Putamen (tissue), 1 donor: ENCODE measurements around the gene FBLN1.
"Not testable (repeated sequence)": the region's sequence is repeated elsewhere in the genome, so short reads cannot be mapped to it uniquely, and the experiment has no call there.

Experiments
- DNase-seq: peaks from one replicate; pipeline ENCODE4 v3.0.0-alpha.2; 2016; ENCODE audit warnings: low spot score

FBLN1 gene

DNA sequence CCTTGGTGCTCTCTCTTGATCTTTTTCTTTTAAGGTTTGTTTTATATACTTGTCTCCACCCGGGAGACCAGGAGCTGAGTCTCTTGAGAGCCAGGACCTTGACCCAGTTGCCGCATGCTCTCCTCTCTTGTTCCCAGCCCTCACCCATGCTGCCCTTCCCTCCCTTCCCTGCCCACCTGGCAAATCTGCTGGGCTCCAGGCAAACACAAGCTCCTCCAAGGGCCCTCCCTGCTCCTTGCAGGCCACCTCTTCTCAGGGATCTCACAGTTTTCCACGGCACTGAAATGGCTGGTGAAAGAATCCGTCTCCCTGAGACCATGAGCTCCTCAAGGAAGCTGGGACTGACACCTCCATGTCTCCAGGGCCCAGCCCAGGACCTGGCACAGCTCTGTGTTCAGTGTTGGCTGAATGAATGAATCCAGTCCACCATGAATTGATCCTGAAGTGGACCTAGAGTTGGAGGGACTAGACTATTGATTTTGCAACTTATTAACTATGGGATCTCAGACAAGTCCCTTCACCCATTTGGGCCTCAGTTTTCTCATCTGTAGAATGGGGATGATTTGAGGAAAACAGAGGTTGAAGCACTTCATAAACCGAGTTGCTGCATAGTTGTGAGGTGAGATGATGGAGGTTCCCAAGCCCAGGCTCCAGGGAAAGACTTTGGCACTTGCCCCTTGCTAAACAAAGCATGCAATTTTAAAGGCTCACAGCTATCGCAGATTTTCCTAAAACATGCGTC is 25.1 kb upstream of the FBLN1 start:
- no peak for DNase-seq

DNA sequence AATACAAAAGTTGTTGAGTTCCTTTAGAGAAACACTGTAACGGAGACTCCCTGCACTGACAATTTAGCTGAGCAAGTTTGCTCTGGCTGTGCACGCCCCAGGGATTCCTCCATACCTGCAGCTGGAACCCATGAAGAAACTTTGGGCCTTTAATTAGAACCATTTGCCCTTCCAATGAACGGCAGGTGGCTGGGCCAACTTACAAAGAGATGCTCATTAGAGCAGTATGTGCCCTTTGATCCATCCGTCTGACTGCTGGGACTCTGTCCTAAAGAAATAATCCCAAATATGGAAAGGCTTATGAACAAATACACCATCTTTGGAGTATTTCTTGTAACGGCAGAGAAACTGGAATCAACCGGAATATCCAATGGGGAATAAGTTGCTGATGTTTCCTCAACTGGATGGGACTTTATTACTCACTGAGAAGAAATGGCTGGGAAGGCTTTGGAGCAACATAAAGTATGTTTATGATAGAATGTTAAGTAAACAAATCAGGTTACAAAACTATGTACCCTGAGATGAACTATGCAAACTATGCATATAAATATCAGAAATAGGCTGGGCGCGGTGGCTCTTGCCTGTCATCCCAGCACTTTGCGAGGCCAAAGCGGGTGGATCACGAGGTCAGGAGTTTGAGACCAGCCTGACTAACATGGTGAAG is 24.4 kb upstream of the FBLN1 start:
- no peak for DNase-seq

DNA sequence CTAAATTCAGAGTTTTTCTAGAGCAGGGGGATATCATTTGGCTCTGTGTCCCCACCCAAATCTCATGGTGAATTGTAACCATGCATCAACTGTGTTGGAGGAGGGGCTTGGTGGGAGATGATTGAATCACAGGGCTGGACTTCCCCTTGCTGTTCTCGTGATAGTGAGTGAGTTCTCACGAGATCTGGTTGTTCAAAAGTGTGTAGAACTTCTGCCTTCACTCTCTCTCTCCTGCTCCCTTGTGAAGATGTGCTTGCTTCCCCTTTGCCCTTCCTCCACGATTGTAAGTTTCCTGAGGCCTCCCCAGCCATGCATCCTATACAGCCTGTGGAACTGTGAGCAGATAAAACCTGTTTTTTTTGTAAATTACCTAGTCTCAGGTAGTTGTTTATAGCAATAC is 22.0 kb upstream of the FBLN1 start:
- no peak for DNase-seq

DNA sequence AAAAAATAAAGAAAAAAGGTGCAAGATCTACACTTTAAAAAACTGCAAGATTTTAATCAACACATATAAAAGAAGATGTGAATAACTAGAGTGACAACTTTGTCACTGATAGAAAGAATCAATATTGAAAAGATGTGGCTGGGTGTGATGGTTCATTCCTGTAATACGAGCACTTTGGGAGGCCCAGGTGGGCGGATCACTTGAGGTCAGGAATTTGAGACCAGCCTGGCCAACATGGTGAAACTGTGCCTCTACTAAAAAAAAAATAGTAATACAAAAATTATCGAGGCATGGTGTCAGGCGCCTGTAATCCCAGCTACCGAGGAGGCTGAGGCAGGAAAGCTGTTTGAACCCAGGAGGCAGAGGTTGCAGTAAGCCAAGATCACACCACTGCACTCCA is 21.0 kb upstream of the FBLN1 start:
- DNase-seq, result no peak

DNA sequence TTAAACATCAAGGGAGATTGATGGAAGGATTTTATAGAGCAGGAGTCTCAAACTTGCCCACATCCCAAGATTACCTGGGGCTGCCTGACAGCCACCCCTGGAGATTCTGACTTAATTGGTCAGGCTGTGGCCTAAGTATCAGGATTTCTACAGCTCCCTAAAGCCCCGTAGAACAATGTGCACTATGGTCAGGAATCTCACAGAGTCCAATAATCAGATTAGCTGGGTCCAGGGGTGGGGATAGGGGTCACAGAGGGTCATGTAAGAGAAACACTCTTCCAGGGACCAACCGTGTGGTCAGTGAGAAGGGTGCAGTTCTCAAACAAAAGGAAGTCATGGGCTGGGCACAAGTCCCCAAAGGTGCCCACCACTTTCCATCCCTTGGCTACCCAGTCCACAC is 20.5 kb upstream of the FBLN1 start:
- no peak for DNase-seq

DNA sequence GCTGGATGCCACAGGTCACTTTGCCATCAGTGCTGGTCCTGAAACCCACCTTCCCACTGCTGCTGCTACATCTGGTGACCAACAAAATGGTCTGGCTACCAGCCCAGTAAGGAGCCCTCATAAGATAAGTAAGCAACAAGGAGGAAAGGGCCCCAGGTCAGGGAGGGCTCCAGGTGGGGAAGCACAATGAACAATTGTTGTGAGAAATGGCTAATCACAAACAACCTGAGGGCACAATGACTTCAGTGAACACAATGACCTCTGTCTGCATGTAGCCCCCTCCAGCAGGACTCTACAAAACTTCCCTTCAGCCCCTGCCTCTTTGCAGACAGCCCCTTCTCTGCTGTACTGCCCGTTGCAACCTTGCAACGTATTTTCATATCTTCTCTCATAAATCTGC is 19.4 kb upstream of the FBLN1 start:
- DNase-seq, result no peak

DNA sequence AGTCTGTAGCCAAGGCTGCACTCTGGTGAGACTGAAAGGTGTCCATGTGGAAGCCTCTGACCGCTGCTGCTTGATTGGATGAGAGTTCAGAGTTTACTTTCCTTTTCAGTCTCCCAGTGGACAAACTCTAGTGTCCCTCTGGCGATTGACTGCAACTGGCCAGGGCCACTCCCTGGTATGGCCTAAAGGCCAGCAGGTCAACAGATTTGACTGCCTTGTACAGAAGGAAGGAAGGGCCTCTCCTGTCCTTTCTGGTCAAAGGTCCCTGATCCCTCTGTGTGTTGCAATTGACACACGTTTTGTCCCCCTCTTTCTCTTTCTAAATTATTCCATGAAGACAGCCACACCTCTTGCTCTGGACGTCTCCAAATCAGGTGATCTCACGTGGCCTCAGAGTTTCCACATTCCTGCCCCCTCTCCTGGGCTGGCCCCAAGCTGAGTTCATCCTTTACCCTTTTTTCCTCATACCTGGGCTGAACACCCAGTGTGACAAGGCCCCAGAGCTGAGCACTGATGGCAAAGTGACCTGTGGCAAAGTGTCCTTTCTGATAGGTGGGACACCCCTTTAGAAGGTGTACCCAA is 18.7 kb upstream of the FBLN1 start:
- no peak for DNase-seq

DNA sequence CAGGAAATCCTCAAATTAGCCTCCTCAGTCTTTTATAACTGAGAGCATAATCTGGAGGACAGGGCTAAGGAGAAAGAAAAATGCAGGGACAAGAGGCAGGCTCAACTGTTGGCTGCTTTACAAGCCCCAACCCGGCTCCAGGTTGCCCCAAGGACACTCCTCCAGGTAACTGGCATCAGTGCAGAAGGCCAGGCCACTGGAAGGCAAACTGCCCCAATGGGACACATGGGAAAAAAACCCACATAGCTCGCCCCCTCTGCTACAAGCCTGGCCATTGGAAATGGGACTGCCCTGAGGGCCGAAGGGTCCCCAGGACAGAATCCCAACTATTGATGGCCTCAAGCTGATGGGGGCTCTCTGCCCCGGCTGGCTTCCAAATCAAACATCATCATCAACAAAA is 17.9 kb upstream of the FBLN1 start:
- no peak for DNase-seq

DNA sequence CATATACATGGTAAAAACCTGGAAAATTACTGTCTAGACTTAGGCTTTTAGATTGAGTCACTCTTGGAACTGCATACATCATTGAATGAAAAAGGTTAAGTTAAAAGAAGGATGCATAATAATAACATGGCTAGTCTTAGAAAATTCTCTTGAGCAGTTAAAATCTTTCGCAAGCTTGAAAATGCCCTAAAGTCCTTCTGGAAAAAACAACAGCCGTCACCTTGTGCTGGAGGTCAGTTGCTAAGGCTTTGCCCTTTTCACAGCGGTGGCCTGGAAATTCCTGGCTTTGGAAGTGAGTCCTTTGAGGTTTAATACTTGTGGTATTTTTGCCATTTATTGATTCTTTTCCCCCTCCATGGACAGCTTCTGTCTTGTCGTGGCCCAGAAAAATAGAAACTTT is 17.4 kb upstream of the FBLN1 start:
- no peak for DNase-seq

DNA sequence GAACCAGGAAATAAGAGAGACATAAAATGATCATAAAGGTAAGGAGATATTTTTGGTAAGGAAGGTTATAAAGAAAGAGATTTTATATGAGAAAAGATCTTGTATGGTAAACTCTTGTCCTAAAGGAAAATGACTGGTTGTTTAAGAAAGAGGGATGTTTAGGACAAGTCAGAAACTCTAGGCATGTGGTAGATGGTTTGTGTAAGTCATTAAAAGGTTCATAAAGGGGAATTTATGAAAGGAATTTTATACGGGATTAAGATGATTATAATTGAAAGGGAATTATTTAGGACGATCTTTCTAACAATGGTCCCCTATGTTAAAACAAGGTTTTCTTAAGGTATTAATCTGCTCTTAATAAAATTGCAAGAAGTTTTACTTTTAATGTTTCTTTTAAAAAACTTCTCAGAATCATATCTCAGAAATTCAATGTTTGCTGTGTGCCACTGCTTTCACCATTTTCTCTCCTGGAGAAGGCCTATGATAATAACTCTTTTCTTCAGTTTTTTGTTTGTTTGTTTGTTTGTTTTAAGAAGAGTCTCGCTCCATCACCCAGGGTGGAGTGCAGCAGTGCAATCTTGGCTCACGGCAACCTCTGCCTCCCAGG is 13.8 kb upstream of the FBLN1 start:
- DNase-seq, result no peak

DNA sequence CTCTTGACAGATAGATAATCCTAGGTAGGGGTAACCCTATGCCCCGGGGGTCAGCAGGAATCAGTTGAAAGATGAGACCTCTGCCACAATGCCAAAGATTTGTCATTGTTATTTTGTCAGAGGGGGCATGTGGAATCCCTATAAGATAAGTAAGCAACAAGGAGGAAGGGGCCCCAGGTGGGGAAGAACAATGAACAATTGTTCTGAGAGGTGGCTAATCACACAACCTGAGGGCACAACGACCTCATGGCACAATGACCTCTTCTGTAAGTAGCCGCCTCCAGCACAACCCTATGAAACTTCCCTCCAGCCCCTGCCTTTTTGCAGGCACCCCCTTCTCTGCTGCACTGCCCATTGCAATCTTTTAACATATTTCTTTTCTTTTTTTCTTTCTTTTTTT is 11.8 kb upstream of the FBLN1 start:
- DNase-seq, result no peak

DNA sequence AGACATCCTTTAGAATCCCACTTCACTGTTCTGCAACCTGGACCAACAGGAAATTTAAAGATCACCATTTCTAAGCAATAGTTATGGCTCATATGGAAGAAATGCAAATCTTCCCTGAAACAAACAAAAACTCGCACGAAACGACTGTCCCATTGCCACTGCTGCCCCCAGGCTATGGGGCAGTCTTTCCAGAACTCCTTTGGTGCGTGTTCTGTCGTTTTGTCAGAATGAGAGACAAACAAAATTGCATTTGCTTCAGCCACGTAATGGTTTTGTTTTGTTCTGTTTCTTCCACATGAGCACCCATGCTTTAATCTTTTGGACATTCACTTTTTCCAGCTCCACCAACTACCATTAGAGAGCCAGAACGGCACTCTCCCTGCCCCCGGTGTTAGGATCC is 10.8 kb upstream of the FBLN1 start:
- no peak for DNase-seq

DNA sequence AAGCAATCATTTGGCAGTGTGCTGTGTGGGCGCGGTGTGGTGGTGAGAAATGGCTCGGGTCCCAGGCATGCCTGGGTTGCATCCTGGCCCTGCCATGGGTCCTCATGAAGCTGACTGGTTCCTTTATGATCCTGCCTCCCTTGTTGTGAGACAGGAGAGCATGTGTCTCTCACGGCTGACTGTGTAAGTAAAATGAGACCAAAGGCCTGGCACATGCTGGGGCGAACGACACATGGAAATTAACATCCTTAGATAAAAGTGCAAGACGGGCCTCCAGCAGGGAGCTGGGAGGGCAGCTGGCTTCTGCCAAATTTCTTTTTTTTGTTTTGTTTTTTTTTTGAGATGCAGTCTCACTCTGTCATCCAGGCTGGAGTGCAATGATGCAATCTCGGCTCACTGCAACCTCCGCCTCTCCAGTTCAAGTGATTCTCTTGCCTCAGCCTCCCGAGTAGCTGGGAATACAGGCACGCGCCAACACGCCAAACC is 9.4 kb upstream of the FBLN1 start:
- no peak for DNase-seq

DNA sequence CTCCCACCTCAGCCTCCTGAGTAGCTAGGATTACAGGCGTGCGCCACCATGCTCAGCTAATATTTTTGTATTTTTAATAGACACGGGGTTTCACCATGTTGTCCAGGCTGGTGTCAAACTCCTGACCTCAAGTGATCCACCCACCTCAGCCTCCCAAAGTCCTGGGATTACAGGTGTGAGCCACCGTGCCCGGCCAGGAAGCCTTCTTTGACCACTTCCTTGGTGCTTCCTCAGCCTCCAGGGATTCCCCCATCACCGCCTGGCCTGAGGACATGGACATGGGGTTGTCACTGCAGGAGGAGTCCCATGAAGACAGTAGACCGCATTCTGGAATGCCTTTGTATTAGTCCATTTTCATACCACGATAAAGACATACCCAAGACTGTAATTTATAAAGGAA is 8.4 kb upstream of the FBLN1 start:
- DNase-seq, result not testable (repeated sequence)

DNA sequence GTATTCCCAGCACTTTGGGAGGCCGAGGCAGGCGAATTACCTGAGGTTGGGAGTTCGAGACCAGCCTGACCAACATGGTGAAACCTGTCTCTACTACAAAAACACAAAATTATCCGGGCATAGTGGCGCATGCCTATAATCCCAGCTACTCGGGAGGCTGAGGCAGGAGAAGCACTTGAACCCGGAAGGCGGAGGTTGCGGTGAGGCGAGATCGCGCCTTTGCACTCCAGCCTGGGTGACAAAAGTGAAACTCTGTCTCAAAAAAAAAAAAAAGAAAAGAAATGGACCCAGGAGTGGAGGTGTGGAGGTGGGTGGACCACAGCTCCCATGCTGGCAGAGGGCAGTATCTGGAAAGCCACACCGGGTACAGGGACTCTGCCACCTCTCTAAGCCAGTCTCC is 7.1 kb upstream of the FBLN1 start:
- DNase-seq, result not testable (repeated sequence)

DNA sequence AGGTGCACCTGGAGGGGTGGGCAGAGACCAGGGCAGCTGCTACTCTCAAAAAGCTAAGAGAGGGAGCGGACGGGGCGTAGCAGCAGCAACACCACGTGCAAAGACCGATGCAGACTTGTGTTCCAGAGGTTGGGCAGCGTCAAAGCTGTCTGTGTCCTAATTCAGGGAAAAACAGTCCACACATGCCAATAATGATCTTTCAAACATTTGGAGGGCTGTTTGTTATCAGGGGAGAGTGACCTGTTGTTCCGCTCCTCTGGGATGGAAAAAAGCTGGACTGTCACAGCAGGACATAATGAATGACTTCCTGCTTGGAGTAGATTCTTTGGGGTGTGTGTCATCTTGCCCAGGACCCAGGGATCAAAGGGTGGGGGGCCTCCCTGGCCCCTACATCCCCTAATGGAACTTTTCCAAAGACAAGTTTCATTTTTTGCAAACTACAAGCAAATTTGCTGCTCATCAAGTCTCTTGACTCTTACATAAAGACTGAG is 6.2 kb upstream of the FBLN1 start:
- no peak for DNase-seq

DNA sequence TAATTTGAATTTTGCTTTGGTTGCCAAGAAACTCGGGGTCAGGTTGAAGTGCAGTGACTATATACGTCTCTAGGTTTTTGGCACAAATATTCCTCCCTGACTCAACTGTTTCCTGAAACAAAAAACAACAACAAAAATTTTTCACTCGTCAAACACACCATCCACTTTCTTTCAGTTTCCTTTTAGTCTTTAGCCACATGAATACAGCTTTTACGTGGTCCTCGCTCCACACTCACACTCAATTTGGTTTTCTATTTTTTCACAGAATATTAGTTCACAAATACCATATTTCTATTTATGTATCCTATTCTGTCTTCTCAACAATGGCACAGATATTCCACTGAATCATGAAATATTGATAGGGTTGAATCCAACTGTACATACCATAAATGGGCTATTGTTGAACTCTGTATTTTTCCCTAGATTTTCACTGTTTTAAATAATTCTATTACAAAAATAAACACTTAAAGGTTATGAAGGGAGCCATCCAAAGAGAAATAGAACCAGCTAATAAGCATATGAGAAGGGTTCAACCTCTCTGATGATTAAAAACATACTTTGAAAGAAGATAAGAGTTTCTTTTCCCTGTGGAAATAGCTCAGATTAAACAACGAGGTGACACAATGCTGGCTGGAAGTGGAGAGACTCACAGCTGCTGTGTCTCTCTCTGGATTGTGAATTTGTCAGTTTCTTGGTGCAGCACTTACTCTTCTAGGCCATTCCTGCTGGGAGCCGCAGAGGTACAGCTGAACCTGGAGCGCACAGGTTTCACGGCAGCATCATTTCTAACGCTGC is 5.1 kb upstream of the FBLN1 start:
- DNase-seq, result no peak

DNA sequence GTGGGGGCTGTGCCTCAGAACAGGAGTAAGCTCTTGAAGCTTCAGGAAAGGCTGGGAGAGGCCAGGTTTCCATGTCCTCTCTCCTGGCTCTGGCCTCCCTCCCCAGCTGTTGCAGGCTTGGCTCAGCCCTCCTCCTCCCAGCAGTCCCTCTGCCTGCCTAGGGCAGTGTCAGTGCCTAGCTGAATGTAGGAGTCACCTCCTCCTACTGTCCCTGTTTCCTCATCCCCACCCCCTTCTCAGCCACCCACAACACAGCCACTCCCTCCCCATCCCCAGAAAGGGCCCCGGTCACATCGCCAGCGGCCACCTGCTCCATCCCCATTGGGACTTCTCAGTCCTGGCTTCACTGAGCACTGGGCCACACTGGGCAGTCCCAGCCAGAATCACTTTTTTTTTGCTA is 2.9 kb upstream of the FBLN1 start:
- no peak for DNase-seq

DNA sequence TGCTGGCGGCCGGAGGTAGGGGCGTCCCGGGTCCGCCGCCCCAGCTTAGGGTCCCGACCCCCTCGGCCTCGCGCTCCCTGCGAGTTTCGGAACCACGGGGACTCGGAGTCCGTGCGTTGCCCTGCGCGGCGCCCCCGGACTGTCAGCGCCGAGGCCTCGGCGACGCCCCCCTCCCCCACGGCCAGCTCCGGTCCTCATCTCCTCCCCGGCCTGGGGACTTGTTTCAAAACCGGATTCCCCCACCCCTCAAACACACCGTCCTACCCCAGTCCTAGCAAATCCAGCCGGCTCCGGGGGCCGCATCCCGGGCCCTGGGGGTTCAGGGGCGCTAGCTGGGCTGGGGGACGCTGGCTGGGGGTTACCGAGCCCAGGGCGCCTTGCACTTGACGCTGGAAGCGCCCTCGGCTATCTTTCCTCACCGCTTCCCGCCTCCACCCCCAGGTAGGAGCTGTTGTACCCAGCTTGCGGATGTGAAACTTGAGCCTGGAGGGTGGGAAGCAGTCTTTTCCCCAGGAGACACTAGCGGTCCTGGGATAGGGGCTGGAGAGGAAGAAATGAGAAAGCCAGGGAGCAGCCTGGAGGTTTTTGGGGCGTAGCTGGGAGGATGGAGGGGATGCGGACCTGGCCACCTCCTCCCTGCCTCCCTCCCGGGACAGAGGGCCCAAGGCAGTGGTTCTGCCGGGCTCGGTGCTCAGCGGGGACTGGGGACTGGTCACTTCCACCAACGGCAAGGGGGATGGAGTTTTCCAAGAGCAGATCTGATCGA is 550 bp downstream of the FBLN1 start:
- DNase-seq, result no peak

DNA sequence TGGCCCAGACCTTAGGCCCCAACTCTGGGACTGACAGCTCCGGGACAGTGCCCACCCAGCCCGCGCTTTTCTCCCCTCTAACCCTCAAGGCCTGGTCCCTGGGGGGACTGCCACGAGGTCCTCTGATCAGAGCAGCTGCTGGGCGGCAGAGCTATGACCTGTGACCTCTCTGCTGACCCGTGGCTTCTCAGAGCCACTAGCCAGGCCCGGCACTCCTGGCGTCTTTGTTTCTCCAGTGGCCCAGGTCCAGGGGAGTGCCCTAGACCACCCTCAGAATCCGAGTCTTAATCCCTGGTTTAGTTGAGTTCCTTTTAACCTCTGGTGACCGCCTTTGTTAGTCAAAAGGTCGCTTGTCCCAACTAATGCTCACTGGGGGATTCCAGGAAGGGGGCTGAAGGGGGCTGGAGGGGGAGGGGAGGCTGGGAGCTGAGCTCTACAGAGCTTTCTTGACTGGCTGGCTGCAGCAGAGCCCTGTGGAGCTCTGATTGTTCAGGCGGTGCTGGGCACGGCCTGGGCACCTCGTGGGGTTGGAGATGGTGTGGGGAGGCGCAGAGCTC is 1.2 kb downstream of the FBLN1 start:
- no peak for DNase-seq
